Erythroblast (primary cell): ENCODE results near the gene TM9SF4.

Experiments used
- GATA1 ChIP-seq: IDR thresholded peaks from 2 replicates; pipeline ENCODE4 v1.6.1; 2011; ENCODE audit warnings: low read depth, mild to moderate bottlenecking, control low read depth, low read length, moderate library complexity
- POLR2A ChIP-seq: IDR thresholded peaks from 2 replicates; pipeline ENCODE4 v1.6.1; 2011; ENCODE audit warnings: mild to moderate bottlenecking, low read length

GRCh38 chr20:32155017-32155981, 45.8 kb downstream of the TM9SF4 start:
- TF ChIP-seq POLR2A (no peak), GATA1 (no peak)
